ENCODE measurements around the gene SCN5A.

GRCh38 chr3:38648024-38648658 lies 1.3 kb downstream of the SCN5A start:
- TF ChIP-seq CTCF (conservative IDR thresholded peaks at IDR 0.05; ENCODE audit: low read depth, low read length) = no peak
- TF ChIP-seq POLR2A (IDR thresholded peaks at IDR 0.05; ENCODE audit: low read depth, low read length) = no peak

All from IMR-90 (cell line).